Measurements from ENCODE around the gene ATRNL1.
"Not testable (repeated sequence)": the region's sequence is repeated elsewhere in the genome, so short reads cannot be mapped to it uniquely, and the experiment has no call there.

Gene ATRNL1

DNA sequence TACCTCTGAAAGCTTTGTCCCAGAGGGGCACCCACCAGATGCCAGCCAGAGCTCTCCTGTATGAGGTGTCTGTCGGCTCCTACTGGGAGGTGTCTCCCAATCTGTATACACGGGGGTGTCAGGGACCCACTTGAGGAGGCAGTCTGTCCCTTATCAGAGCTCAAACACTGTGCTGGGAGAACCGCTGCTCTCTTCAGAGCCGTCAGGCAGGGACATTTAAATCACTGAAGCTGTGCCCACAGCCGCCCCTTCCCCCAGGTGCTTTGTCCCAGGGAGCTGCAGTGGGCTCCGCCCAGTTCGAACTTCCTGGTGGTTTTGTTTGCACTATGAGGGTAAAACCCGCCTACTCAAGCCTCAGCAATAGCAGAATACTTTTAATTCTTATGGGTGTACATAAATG lies 665.3 kb downstream of the ATRNL1 start:
- not testable (repeated sequence) for H4K8ac ChIP-seq (ENCODE audit: low read depth, low read length); H3K9ac ChIP-seq (ENCODE audit: low read depth, low read length, poor library complexity); H3K14ac ChIP-seq (ENCODE audit: low read length); H3K4me2 ChIP-seq (ENCODE audit: insufficient read depth, low read length, poor library complexity, severe bottlenecking); H2BK5ac ChIP-seq (ENCODE audit: low read length); H3K27me3 ChIP-seq (ENCODE audit: control insufficient read depth in 3 of 3, insufficient read depth in 3 of 3, low read depth in 1 of 3, low read length in 3 of 3); H2BK120ac ChIP-seq (ENCODE audit: low read depth, low read length); H3K4me3 ChIP-seq (ENCODE audit: low read length in 2 of 2); H3K9me3 ChIP-seq (replicated peaks in 1 of 2; ENCODE audit: control insufficient read depth in 2 of 2, insufficient read depth in 1 of 2, low read depth in 1 of 2, low read length in 2 of 2); H4K91ac ChIP-seq (ENCODE audit: low read depth, low read length, poor library complexity); H3K36me3 ChIP-seq (replicated peaks in 1 of 2; ENCODE audit: control insufficient read depth in 2 of 2, insufficient read depth in 2 of 2, low read length in 2 of 2); H2AK5ac ChIP-seq (ENCODE audit: low read depth, low read length); H2BK12ac ChIP-seq (ENCODE audit: low read length); H2AFZ ChIP-seq (ENCODE audit: low read length); H3K18ac ChIP-seq (ENCODE audit: low read length); H3K4ac ChIP-seq (ENCODE audit: low read length); H3K23ac ChIP-seq (ENCODE audit: low read depth, low read length, poor library complexity); DNase-seq (ENCODE audit: low spot score); H2BK15ac ChIP-seq (ENCODE audit: low read length); H3K4me1 ChIP-seq (ENCODE audit: control insufficient read depth in 2 of 2, insufficient read depth in 1 of 2, low read depth in 1 of 2, low read length in 2 of 2); H3K27ac ChIP-seq (replicated peaks; ENCODE audit: low read length); H3K79me1 ChIP-seq (ENCODE audit: low read depth, low read length)
- WGBS, 2 donors (ENCODE audit: extremely low coverage in 2 of 2, insufficient read length in 2 of 2, insufficient replicate concordance in 1 of 2), result no CpG with 5 or more reads among the region's 8 CpGs

- no peak for DNase-seq (ENCODE audit: low spot score)
- H2BK12ac ChIP-seq (ENCODE audit: low read length), result no peak overlapping the region
These were observed 667.0 kb downstream of the ATRNL1 start for GRCh38 chr10:115760131-115760530.

GRCh38 chr10:115761166-115761565 lies 668.0 kb downstream of the ATRNL1 start:
- H3K27me3 ChIP-seq (ENCODE audit: control insufficient read depth in 3 of 3, insufficient read depth in 3 of 3, low read depth in 1 of 3, low read length in 3 of 3), result no peaks in the 10 kb centered on the region
- no peak overlapping the region for H3K9ac ChIP-seq (ENCODE audit: low read depth, low read length, poor library complexity)
- H3K4me1 ChIP-seq (ENCODE audit: control insufficient read depth in 2 of 2, insufficient read depth in 1 of 2, low read depth in 1 of 2, low read length in 2 of 2), result peaks cover 3 to 4% of the 10 kb centered on the region in 2 donors
- no peak overlapping the region for H3K4me3 ChIP-seq (ENCODE audit: low read length in 2 of 2)
- no peak overlapping the region for H3K27ac ChIP-seq (replicated peaks; ENCODE audit: low read length)
- H4K8ac ChIP-seq (ENCODE audit: low read depth, low read length), result no peak overlapping the region
- H2AK5ac ChIP-seq (ENCODE audit: low read depth, low read length), result no peak overlapping the region
- no peak overlapping the region for H2BK5ac ChIP-seq (ENCODE audit: low read length)
- H4K91ac ChIP-seq (ENCODE audit: low read depth, low read length, poor library complexity), result no peak overlapping the region
- H3K9me3 ChIP-seq (replicated peaks in 1 of 2; ENCODE audit: control insufficient read depth in 2 of 2, insufficient read depth in 1 of 2, low read depth in 1 of 2, low read length in 2 of 2), result no peaks in the 10 kb centered on the region
- H3K4me2 ChIP-seq (ENCODE audit: insufficient read depth, low read length, poor library complexity, severe bottlenecking), result no peak overlapping the region
- H3K18ac ChIP-seq (ENCODE audit: low read length), result no peak overlapping the region
- H3K4ac ChIP-seq (ENCODE audit: low read length), result no peak overlapping the region
- H2BK15ac ChIP-seq (ENCODE audit: low read length), result no peak overlapping the region
- H2AFZ ChIP-seq (ENCODE audit: low read length), result no peak overlapping the region
- no peak overlapping the region for H3K23ac ChIP-seq (ENCODE audit: low read depth, low read length, poor library complexity)
- H2BK120ac ChIP-seq (ENCODE audit: low read depth, low read length), result no peak overlapping the region
- WGBS, 2 donors (ENCODE audit: extremely low coverage in 2 of 2, insufficient read length in 2 of 2, insufficient replicate concordance in 1 of 2), result no CpG with 5 or more reads among the region's 2 CpGs
- no peaks in the 10 kb centered on the region for H3K36me3 ChIP-seq (replicated peaks in 1 of 2; ENCODE audit: control insufficient read depth in 2 of 2, insufficient read depth in 2 of 2, low read length in 2 of 2)
- H2BK12ac ChIP-seq (ENCODE audit: low read length), result no peak overlapping the region
- H3K79me1 ChIP-seq (ENCODE audit: low read depth, low read length), result no peaks in the 10 kb centered on the region
- H3K14ac ChIP-seq (ENCODE audit: low read length), result no peak overlapping the region
- DNase-seq (ENCODE audit: low spot score), result no peak

More at GRCh38 chr10:115760131-115760530, 667.0 kb downstream of the ATRNL1 start:
- Histone ChIP-seq H3K9ac (ENCODE audit: low read depth, low read length, poor library complexity) (no peak overlapping the region), H3K79me1 (ENCODE audit: low read depth, low read length) (no peaks in the 10 kb centered on the region), H3K4me1 (ENCODE audit: control insufficient read depth in 2 of 2, insufficient read depth in 1 of 2, low read depth in 1 of 2, low read length in 2 of 2) (peaks cover 3 to 4% of the 10 kb centered on the region in 2 donors), H2BK15ac (ENCODE audit: low read length) (no peak overlapping the region), H3K9me3 (replicated peaks in 1 of 2; ENCODE audit: control insufficient read depth in 2 of 2, insufficient read depth in 1 of 2, low read depth in 1 of 2, low read length in 2 of 2) (no peaks in the 10 kb centered on the region), H3K18ac (ENCODE audit: low read length) (no peak overlapping the region), H3K27ac (replicated peaks; ENCODE audit: low read length) (no peak overlapping the region), H4K8ac (ENCODE audit: low read depth, low read length) (no peak overlapping the region), H2BK5ac (ENCODE audit: low read length) (no peak overlapping the region), H3K4me3 (ENCODE audit: low read length in 2 of 2) (no peak overlapping the region), H3K4ac (ENCODE audit: low read length) (no peak overlapping the region), H2AK5ac (ENCODE audit: low read depth, low read length) (no peak overlapping the region), H2AFZ (ENCODE audit: low read length) (no peak overlapping the region), H2BK120ac (ENCODE audit: low read depth, low read length) (no peak overlapping the region), H3K36me3 (replicated peaks in 1 of 2; ENCODE audit: control insufficient read depth in 2 of 2, insufficient read depth in 2 of 2, low read length in 2 of 2) (no peaks in the 10 kb centered on the region), H4K91ac (ENCODE audit: low read depth, low read length, poor library complexity) (no peak overlapping the region), H3K4me2 (ENCODE audit: insufficient read depth, low read length, poor library complexity, severe bottlenecking) (no peak overlapping the region), H3K27me3 (ENCODE audit: control insufficient read depth in 3 of 3, insufficient read depth in 3 of 3, low read depth in 1 of 3, low read length in 3 of 3) (no peaks in the 10 kb centered on the region), H3K14ac (ENCODE audit: low read length) (no peak overlapping the region), H3K23ac (ENCODE audit: low read depth, low read length, poor library complexity) (no peak overlapping the region)
- no CpG with 5 or more reads among the region's 1 CpG for WGBS, 2 donors (ENCODE audit: extremely low coverage in 2 of 2, insufficient read length in 2 of 2, insufficient replicate concordance in 1 of 2)

DNA sequence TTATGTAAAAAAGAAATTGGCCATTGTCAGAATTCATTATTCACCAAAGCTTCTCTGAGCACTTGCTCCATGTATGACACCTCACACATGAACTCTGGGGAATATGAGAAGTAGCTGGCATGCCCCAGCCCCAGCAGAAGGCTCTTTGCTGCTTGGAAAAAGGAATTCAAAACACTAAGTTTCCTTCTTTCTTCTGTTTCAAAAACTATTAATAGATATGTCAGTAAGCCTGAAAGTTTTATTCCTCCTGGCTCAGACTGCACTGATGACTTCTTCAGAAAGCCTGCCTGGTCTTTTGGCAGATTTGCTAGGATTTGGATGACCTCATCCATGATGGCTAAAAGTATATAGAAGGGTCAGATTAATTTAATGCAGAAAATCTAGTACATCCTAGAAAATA lies 668.9 kb downstream of the ATRNL1 start:
- no peak for DNase-seq (ENCODE audit: low spot score)
- H3K27me3 ChIP-seq (ENCODE audit: control insufficient read depth in 3 of 3, insufficient read depth in 3 of 3, low read depth in 1 of 3, low read length in 3 of 3), result no peaks in the 10 kb centered on the region
- no peak overlapping the region for H3K4ac ChIP-seq (ENCODE audit: low read length)
- no peak overlapping the region for H4K8ac ChIP-seq (ENCODE audit: low read depth, low read length)
- H3K4me2 ChIP-seq (ENCODE audit: insufficient read depth, low read length, poor library complexity, severe bottlenecking), result no peak overlapping the region
- no peak overlapping the region for H2BK5ac ChIP-seq (ENCODE audit: low read length)
- H3K79me1 ChIP-seq (ENCODE audit: low read depth, low read length), result no peaks in the 10 kb centered on the region
- H2BK15ac ChIP-seq (ENCODE audit: low read length), result no peak overlapping the region
- H3K14ac ChIP-seq (ENCODE audit: low read length), result no peak overlapping the region
- no peak overlapping the region for H2AFZ ChIP-seq (ENCODE audit: low read length)
- no peak overlapping the region for H3K4me3 ChIP-seq (ENCODE audit: low read length in 2 of 2)
- no peak overlapping the region for H2BK120ac ChIP-seq (ENCODE audit: low read depth, low read length)
- H2BK12ac ChIP-seq (ENCODE audit: low read length), result no peak overlapping the region
- H3K18ac ChIP-seq (ENCODE audit: low read length), result no peak overlapping the region
- no peak overlapping the region for H3K23ac ChIP-seq (ENCODE audit: low read depth, low read length, poor library complexity)
- H2AK5ac ChIP-seq (ENCODE audit: low read depth, low read length), result no peak overlapping the region
- H3K9me3 ChIP-seq (replicated peaks in 1 of 2; ENCODE audit: control insufficient read depth in 2 of 2, insufficient read depth in 1 of 2, low read depth in 1 of 2, low read length in 2 of 2), result no peaks in the 10 kb centered on the region
- peaks cover 3 to 4% of the 10 kb centered on the region in 2 donors for H3K4me1 ChIP-seq (ENCODE audit: control insufficient read depth in 2 of 2, insufficient read depth in 1 of 2, low read depth in 1 of 2, low read length in 2 of 2)
- no peak overlapping the region for H4K91ac ChIP-seq (ENCODE audit: low read depth, low read length, poor library complexity)
- no peaks in the 10 kb centered on the region for H3K36me3 ChIP-seq (replicated peaks in 1 of 2; ENCODE audit: control insufficient read depth in 2 of 2, insufficient read depth in 2 of 2, low read length in 2 of 2)
- H3K9ac ChIP-seq (ENCODE audit: low read depth, low read length, poor library complexity), result no peak overlapping the region
- H3K27ac ChIP-seq (replicated peaks; ENCODE audit: low read length), result no peak overlapping the region

Measured in neuronal stem cell (in vitro differentiated cells).